Measurements from ENCODE around the gene ZIC3.
"Not testable (repeated sequence)": the region's sequence is repeated elsewhere in the genome, so short reads cannot be mapped to it uniquely, and the experiment has no call there.

Gene ZIC3

GRCh38 chrX:137565921-137566745 lies at the start of gene ZIC3:
ZIC3 (plus strand) TSS chrX:137566127; CDS start chrX:137566692, 565 bp downstream.
- Histone ChIP-seq H3K36me3 (ENCODE audit: insufficient read depth, low read length) (peaks cover 10% of the 10 kb centered on the region), H3K9ac (ENCODE audit: low read depth, low read length) (peak within 1 kb of the TSS; percentile 52), H3K9me3 (ENCODE audit: control insufficient read depth, insufficient read depth, low read length) (no peaks in the 10 kb centered on the region; the same call in 1 of the 2 replicates), H3K4me1 (ENCODE audit: insufficient read depth, low read length) (no peaks in the 10 kb centered on the region)

- H3K36me3 ChIP-seq (ENCODE audit: insufficient read depth, low read length) = no peaks in the 10 kb centered on the region
- no peak overlapping the region for H3K9ac ChIP-seq (ENCODE audit: low read depth, low read length)
- no peaks in the 10 kb centered on the region for H3K4me1 ChIP-seq (ENCODE audit: insufficient read depth, low read length)
- no peaks in the 10 kb centered on the region for H3K9me3 ChIP-seq (ENCODE audit: control insufficient read depth, insufficient read depth, low read length)
Observed at GRCh38 chrX:137519459-137519858, 46.5 kb upstream of the ZIC3 start.

- Histone ChIP-seq H3K9me3 (ENCODE audit: control insufficient read depth, insufficient read depth, low read length) (no peaks in the 10 kb centered on the region), H3K9ac (ENCODE audit: low read depth, low read length) (no peak overlapping the region), H3K36me3 (ENCODE audit: insufficient read depth, low read length) (no peaks in the 10 kb centered on the region), H3K4me1 (ENCODE audit: insufficient read depth, low read length) (no peaks in the 10 kb centered on the region)
Observed at GRCh38 chrX:137545711-137546651, 19.9 kb upstream of the ZIC3 start.

GRCh38 chrX:137547291-137547690 lies 18.6 kb upstream of the ZIC3 start:
- H3K9me3 ChIP-seq (ENCODE audit: control insufficient read depth, insufficient read depth, low read length) = no peaks in the 10 kb centered on the region
- peak overlapping the region; percentile 51; the same call in 1 of the 2 replicates for H3K9ac ChIP-seq (ENCODE audit: low read depth, low read length)
- no peaks in the 10 kb centered on the region for H3K36me3 ChIP-seq (ENCODE audit: insufficient read depth, low read length)
- peaks cover 5% of the 10 kb centered on the region for H3K4me1 ChIP-seq (ENCODE audit: insufficient read depth, low read length)

GRCh38 chrX:137548261-137548660 lies 17.7 kb upstream of the ZIC3 start:
- H3K36me3 ChIP-seq (ENCODE audit: insufficient read depth, low read length) = no peaks in the 10 kb centered on the region
- peaks cover 5% of the 10 kb centered on the region for H3K4me1 ChIP-seq (ENCODE audit: insufficient read depth, low read length)
- H3K9me3 ChIP-seq (ENCODE audit: control insufficient read depth, insufficient read depth, low read length) = no peaks in the 10 kb centered on the region
- peak overlapping the region; percentile 51 for H3K9ac ChIP-seq (ENCODE audit: low read depth, low read length)

GRCh38 chrX:137549073-137549472 lies 16.9 kb upstream of the ZIC3 start:
- Histone ChIP-seq H3K36me3 (ENCODE audit: insufficient read depth, low read length) (no peaks in the 10 kb centered on the region), H3K9ac (ENCODE audit: low read depth, low read length) (peak overlapping the region; percentile 51; the same call in 1 of the 2 replicates), H3K4me1 (ENCODE audit: insufficient read depth, low read length) (peaks cover 5% of the 10 kb centered on the region), H3K9me3 (ENCODE audit: control insufficient read depth, insufficient read depth, low read length) (no peaks in the 10 kb centered on the region)

- H3K36me3 ChIP-seq (ENCODE audit: insufficient read depth, low read length) = no peaks in the 10 kb centered on the region
- H3K4me1 ChIP-seq (ENCODE audit: insufficient read depth, low read length) = peaks cover 5% of the 10 kb centered on the region
- no peaks in the 10 kb centered on the region for H3K9me3 ChIP-seq (ENCODE audit: control insufficient read depth, insufficient read depth, low read length)
- peak overlapping the region; percentile 51 for H3K9ac ChIP-seq (ENCODE audit: low read depth, low read length)
Observed at GRCh38 chrX:137549851-137550664, 15.9 kb upstream of the ZIC3 start.

- no peaks in the 10 kb centered on the region for H3K9me3 ChIP-seq (ENCODE audit: control insufficient read depth, insufficient read depth, low read length)
Observed at GRCh38 chrX:137550665-137551261, 15.2 kb upstream of the ZIC3 start.

GRCh38 chrX:137552098-137552497 lies 13.8 kb upstream of the ZIC3 start:
- H3K9me3 ChIP-seq (ENCODE audit: control insufficient read depth, insufficient read depth, low read length); H3K36me3 ChIP-seq (ENCODE audit: insufficient read depth, low read length); H3K9ac ChIP-seq (ENCODE audit: low read depth, low read length); H3K4me1 ChIP-seq (ENCODE audit: insufficient read depth, low read length): not testable (repeated sequence)

More at GRCh38 chrX:137550665-137551261, 15.2 kb upstream of the ZIC3 start:
- Histone ChIP-seq H3K9ac (ENCODE audit: low read depth, low read length) (peak overlapping the region; percentile 42), H3K4me1 (ENCODE audit: insufficient read depth, low read length) (peaks cover 5% of the 10 kb centered on the region), H3K36me3 (ENCODE audit: insufficient read depth, low read length) (no peaks in the 10 kb centered on the region)

- H3K36me3 ChIP-seq (ENCODE audit: insufficient read depth, low read length) = no peaks in the 10 kb centered on the region
- no peaks in the 10 kb centered on the region for H3K9me3 ChIP-seq (ENCODE audit: control insufficient read depth, insufficient read depth, low read length)
- H3K4me1 ChIP-seq (ENCODE audit: insufficient read depth, low read length) = peaks cover 17% of the 10 kb centered on the region
Observed at GRCh38 chrX:137562096-137562495, 3.8 kb upstream of the ZIC3 start.

GRCh38 chrX:137563681-137564651 lies 2.0 kb upstream of the ZIC3 start:
- peak overlapping the region; percentile 52 for H3K9ac ChIP-seq (ENCODE audit: low read depth, low read length)
- no peaks in the 10 kb centered on the region for H3K9me3 ChIP-seq (ENCODE audit: control insufficient read depth, insufficient read depth, low read length)
- H3K36me3 ChIP-seq (ENCODE audit: insufficient read depth, low read length) = no peaks in the 10 kb centered on the region; the same call in 1 of the 2 replicates
- H3K4me1 ChIP-seq (ENCODE audit: insufficient read depth, low read length) = peaks cover 14% of the 10 kb centered on the region; the same call in 1 of the 2 replicates

More at GRCh38 chrX:137562096-137562495, 3.8 kb upstream of the ZIC3 start:
- H3K9ac ChIP-seq (ENCODE audit: low read depth, low read length) = peak overlapping the region; percentile 52

GRCh38 chrX:137565318-137565904 lies 516 bp upstream of the ZIC3 start:
- H3K4me1 ChIP-seq (ENCODE audit: insufficient read depth, low read length) = peaks cover 7% of the 10 kb centered on the region; the same call in 1 of the 2 replicates
- peak overlapping the region; percentile 52 for H3K9ac ChIP-seq (ENCODE audit: low read depth, low read length)
- peaks cover 10% of the 10 kb centered on the region for H3K36me3 ChIP-seq (ENCODE audit: insufficient read depth, low read length)
- no peaks in the 10 kb centered on the region; the same call in 1 of the 2 replicates for H3K9me3 ChIP-seq (ENCODE audit: control insufficient read depth, insufficient read depth, low read length)
